NCI-H2029 (cell line): Measurements from ENCODE around the gene ZRANB3.

Experiments
- DNase-seq: peaks from one replicate; lab custom pipeline; 2025; lab: John Stamatoyannopoulos, UW

ZRANB3 gene

DNA sequence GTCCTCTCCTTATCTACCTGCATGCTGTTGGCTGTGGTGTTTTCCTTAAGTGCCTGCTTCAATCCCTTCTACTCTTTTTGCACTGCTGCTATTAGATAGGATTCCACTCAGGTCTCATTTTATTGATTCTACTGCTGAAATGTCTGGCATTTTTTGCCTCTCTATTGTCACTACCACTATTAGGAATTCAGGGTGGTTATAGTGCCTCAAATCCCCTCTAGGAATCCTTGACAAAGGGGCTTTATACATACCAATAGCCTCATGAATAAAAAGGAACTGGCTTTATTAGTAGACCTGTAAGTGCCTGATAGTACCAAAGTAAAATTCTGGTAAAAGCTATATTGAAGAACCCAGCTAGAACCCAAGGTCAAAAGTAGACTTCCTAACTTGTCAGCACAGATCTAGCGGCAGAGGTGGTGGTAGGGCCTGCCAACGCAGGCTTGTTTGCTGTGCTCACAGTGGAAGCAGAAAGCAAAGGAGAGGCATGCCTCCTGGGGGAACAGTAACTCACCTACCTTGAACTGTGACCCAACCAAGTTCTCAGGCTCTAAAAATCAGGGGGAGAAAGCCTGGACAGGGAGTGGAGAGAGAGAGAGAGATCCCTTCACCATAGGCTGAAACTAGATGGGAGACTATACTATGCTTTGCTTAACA lies 278.1 kb downstream of the ZRANB3 start:
- no peak for DNase-seq

- DNase-seq: no peak
Measured at GRCh38 chr2:135248611-135249010, 282.4 kb downstream of the ZRANB3 start.

DNA sequence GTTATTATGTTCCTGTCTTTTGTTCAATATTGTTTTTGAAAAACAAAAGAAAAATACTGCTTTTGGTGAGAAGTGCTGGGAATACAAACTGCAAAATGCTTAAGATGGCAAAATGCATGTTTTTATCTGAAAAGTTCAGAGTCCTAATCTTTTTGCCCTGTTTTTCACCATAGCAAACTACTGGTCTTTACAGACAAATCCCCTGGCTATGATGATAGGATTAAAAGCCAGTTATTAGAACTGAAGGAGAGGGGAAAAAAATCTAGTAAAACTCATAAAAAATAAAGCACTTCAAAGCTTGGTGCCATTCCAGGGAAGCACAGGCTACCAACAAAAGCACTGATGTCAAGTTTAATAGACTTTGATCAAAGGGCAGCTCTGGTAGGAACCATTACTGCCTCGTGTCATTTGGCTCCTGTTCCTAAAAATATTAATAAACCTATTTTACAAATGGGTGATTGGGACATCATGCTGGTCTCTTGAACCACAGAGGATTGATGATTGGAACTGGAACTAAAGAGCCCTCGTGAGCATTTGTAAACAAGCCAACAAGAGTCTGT lies 284.2 kb downstream of the ZRANB3 start:
- no peak for DNase-seq

DNA sequence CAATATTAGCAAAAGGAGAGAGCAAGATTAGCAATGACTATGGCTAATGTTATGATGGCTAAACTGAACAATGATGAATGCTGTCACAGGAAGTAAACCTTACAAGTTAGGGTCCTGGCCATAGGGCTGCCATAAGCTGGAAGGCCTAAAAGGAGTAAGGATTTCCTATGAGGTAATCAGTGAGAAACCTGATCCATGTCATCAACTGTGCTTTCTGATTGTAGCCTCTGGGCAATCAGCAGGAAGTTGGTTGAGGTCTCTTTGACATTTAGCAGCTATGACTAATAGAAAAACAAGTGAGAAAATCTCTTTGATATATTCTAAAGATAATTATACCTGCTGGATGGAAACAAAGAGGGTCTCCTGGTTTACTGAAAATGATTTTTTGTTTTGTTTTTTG lies 285.9 kb downstream of the ZRANB3 start:
- DNase-seq: peak; percentile 67

DNA sequence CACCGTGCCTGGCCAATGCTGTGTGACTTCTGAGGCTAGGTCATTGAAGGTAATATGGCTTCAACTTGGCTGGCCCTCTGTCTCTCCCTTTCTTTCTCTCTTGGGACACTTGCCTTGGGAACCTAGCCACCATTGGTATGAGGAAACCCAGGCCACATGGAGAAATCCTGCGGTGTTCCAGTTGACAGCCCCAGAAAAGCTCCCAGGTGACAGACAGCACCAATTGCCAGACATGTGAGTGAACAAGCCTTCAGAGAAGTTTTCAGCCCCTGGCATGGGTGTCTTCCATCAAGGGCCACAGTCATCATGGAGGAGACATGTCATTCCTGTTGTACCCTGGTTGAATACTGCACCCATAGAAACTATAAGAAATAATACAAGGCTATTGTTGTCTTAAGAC lies 292.4 kb downstream of the ZRANB3 start:
- no peak for DNase-seq

DNA sequence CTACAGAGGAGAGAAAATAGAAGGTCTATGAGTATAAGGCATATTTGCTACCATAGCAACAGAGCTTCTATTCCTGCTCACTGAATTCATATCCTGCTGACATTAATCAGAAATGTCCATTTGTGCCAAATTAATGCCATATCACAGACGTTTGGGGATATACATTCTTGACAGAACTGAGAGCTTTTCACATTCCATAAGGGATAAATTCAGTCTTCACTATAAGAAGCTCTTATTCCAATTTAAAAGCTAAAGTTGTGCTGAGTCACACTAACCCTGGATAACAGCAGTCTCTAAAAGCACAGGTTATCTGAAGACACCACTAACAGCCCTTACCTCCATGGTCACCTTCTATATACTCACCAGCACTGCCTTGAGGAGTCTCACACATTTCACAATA lies 300.9 kb downstream of the ZRANB3 start:
- no peak for DNase-seq

DNA sequence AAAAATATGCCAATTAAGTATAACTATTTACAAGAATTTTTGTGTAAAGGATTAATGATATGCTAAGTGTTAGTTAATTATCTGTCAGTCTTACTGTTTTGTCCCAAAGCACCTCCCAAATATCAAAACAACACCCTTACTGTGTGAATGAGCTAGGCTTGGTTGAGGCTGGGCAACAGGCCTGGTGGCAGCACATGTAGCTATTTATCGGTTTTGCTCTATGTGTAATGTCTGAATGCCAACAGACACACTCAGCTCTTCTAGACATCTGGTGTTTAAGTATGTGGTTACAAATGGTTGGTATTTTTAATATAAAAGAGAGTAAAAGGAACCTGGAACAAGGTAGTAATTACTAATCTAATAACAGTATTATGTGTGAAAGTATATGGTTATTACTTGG lies 303.6 kb downstream of the ZRANB3 start:
- DNase-seq: no peak

- DNase-seq: no peak
Measured at GRCh38 chr2:135226961-135227360, 304.1 kb downstream of the ZRANB3 start.

GRCh38 chr2:135225781-135226180 lies 305.2 kb downstream of the ZRANB3 start:
- DNase-seq: no peak

DNA sequence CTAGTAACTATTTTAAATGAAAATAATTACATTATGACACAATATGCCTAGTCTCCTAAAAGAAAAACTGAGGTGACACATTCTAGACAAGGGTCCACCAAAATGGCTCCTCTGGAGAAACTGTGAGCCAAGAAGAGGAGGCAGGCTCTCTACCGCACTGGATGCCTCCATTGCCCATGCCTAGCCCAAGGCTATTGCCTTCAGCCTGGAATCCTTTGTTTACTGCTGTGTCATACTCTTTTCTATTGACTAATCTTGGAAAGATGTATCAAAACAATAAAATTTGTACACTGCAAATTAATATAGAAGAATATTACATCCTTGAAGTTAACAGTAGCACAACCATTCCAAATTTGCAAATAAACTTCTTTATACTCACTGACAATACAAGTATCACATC lies 311.8 kb downstream of the ZRANB3 start:
- DNase-seq: no peak

GRCh38 chr2:135218426-135218825 lies 312.6 kb downstream of the ZRANB3 start:
- no peak for DNase-seq

DNA sequence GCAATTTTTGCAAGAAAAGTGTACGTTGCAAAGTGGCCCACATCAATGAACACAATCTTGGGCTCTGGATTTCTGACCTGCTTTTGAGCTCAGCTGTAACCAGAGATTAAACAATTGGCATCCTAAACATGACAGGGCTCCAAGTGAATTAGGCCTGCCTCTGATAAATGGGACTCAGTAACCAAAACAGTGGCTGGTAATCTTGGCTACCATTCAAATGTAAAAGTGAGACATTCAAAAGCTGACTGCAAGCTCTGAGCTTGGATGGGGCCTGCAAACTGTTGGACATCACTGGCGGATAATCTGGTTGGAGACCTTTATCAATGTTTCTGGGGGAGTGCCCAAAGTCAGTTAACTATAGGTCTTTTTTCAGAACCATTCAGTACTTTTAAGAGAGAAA lies 318.3 kb downstream of the ZRANB3 start:
- DNase-seq: no peak

DNA sequence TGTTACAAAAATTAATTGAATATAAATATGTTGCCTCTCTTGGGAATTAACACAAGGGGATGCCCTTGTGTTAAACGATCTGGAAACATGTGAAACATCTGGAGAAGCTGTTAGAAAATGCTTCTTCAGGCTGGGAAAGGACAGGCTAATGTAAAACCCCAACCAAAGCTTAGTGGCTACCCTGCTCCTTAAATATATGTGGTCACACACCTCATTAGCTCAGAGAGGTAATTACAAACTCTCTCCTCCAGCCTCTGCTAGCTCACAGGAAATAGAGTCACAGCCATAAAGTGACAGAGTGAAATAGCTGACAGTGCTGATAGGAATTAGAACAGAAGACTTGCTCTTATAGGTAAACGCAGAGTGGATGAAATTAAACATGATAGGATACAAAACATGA lies 323.0 kb downstream of the ZRANB3 start:
- no peak for DNase-seq

DNA sequence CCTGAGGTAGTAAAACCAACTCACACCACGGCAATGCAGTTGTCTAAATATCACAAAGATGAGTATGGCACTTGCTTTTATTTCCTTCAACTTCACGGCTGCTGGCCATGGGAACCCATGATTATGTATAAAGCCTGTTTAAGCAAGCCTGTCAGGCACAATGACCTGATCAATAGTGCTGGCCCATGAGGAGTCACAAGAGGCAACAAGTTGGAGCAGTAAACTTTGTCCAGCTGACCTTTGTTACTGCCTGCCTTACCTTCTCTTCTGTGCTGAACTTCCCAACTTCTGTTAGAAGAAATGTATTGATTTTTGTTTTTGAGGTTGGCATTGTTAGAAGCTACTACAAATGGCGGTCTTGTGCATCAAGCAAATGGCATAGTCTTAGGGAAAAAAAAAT lies 327.1 kb downstream of the ZRANB3 start:
- no peak for DNase-seq

DNA sequence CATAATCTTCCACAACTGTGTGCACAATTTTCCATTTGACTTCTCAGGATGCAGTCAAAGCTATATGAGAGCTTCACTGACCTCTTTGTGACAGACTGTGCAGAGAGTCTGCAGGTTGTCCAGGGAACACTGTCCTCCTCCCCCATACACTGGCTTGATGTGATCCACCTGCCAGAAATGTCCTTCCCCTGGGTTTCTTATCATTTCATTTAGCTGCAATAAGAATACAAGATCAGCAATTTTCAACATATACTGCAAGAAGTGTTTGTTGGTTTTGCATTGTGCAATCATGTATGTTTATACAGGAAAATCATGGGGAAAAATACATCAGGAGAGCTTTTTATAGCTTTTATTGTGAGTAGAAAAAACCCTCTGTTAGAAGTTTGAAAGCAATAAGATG lies 328.3 kb downstream of the ZRANB3 start:
- no peak for DNase-seq

DNA sequence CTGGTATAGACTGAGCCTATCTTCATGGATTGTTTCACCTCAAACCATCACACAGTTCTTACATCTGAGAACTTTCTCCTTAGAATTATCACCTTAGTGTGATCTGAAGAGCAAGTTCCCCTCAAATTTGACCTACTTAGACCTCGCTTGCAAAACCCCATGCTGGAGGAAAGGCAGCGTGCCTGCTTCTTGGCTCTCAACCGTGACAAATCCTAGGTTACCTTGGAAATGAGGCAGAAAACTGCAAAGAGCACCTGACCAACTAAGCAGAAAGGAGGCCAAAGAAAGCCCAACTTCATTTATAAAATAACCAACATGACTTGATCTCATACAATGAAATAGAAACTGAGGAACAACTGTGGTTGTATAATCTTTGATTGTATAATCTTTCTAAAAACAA lies 332.5 kb downstream of the ZRANB3 start:
- no peak for DNase-seq

GRCh38 chr2:135190799-135191198 lies 340.2 kb downstream of the ZRANB3 start:
- DNase-seq: no peak

DNA sequence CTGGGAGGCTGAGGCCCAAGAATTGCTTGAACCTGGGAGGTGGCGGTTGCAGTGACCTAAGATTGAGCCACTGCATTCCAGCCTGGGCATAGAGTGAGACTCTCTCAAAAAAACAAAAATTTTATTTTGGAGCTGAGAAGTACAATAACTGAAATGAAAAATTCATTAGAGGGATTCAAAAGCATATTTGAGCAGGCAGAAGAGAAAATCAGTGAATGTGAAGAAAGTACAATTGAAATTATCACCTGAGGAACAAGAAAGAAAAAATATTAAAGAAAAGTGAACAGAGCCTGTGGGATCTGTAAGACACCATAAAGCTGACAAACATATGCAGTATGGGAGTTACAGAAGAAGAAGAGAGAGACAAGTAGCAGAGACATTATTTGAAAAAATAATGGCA lies 341.9 kb downstream of the ZRANB3 start:
- no peak for DNase-seq

GRCh38 chr2:135187270-135187669 lies 343.7 kb downstream of the ZRANB3 start:
- no peak for DNase-seq

DNA sequence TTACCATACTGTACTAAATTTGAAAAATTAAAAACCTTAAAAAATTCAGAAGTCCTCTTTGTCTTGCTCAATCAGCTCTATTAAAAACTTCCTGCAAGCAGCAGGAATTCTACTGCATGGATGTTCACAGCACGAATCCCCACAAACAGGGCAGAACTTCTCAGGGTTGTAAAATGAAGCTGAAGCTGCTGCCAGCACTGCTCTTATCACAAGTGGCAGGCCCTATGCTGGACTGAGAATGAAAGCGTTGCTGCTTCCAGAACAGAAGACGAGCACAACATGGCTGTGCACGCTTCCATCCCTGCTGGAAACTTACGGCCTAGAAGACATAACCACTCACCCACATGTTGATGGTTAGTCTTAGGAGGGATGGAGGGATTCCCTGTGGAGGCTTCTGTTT lies 345.0 kb downstream of the ZRANB3 start:
- no peak for DNase-seq

DNA sequence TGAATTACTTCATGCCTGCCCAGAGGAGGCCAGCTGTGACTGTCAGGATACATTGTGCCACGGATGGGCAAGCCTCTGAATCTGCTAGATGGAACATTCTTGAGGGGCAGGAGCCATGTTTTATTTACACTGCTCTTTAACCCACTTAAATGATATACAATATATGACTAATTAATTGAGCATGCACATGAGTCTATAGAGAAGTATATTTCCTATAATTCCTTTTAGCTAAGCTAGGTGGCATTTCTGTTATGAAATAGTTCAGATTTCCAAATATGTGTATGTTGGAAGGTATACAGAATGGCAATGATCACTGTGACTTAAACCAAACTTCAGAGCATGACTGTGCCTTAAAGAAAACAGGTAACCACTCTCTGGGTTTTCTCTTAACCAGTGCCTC lies 347.2 kb downstream of the ZRANB3 start:
- DNase-seq: no peak

DNA sequence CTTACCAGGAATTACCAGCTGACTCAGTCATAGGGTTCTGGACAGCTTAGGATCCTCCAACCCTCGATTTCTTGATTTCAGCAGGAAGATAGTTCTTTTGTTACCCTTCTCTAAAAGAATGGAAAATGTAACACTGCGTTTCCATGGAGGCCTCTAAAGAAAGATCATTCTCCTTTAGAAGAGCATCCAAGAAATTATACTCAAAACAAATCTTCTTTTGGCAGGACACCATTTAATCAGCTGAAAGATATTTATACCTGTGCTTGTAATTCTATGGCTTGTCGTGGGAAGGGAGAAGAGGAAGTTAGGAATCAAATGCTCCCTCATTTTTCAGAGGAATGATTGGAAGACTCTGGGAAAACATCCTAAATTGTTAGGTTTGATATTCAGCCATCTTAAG lies 348.4 kb downstream of the ZRANB3 start:
- DNase-seq: no peak

- no peak for DNase-seq
Measured at GRCh38 chr2:135182190-135182589, 348.8 kb downstream of the ZRANB3 start.

- DNase-seq: no peak
Measured at GRCh38 chr2:135179689-135180088, 351.3 kb downstream of the ZRANB3 start.
